Superior temporal gyrus (tissue), 1 donor: ENCODE results near the gene MZT1.
"Not testable (repeated sequence)": the region's sequence is repeated elsewhere in the genome, so short reads cannot be mapped to it uniquely, and the experiment has no call there.

Experiments used
- DNase-seq: peaks from one replicate; pipeline ENCODE4 v3.0.0-alpha.2; 2016; ENCODE audit errors: extremely low spot score

Gene MZT1, protein sequence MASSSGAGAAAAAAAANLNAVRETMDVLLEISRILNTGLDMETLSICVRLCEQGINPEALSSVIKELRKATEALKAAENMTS

DNA sequence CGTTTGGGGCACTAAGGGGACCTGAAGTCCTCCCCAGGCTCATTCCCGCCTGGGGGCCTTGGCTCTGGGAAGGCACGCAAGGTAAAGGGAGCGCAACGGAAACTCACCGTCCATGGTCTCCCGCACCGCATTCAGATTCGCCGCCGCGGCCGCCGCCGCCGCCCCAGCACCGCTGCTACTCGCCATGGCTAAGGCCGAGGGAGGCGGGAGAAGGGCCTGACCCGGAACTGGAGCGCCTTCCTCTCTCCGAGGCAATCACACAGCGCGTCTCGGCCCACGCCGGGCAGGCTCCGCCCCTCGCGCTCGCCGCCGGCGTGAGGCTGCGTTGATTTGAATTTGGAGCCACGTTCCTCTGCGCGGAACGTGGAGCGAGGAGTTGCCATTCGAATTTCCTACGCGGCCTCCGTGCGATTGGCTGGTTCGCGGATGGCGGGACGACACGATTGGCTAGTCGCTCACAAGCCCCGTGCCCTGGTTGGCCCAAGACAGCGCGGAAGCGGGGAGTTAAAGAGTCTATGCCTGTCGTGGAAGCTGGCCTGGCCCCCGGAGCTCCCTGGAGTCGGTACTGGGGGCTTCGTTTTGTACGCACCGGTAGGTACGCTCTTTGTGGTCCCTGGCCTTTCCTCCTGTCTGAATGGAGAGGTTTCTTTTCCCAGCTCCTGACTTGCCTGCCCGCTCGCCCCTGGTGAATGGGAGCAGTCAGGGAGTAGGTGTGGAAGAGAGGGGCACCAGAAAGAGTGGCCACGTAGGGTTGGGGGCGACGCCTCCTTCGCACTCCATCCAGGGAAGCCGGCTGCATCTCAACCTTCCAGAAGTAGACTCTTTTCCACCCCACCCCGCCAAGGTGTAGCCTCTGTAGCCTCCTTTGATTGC, at the start of gene MZT1, which contains the start of gene BORA:
Gene MZT1, minus strand, starts transcription at position 213 of the 873 bp plus-strand sequence. Its CDS starts 27 bp downstream, at position 186.
Gene BORA, plus strand, starts transcription at position 507 of the 873 bp plus-strand sequence. CDS start 1,018 bp downstream, outside the sequence.
- DNase-seq: peak; percentile 95

DNA sequence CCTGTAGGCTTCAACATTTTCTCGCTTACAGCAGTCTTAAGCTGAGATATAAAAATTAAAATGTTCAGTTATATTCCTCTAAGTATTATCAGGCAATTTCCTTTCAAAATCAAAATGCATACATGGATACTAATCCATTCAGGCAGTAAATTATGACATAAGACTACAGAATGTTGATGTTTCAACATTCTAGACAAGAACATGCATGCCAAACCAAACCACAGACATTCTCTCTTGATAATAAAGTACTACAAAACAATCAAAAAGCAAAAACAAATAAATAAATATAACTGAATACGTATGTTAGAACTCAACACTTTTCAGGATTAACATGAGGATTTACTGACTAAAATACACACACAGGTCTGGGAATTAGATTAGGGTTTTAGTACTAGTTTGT, 46.6 kb upstream of the MZT1 start:
- DNase-seq: no peak

DNA sequence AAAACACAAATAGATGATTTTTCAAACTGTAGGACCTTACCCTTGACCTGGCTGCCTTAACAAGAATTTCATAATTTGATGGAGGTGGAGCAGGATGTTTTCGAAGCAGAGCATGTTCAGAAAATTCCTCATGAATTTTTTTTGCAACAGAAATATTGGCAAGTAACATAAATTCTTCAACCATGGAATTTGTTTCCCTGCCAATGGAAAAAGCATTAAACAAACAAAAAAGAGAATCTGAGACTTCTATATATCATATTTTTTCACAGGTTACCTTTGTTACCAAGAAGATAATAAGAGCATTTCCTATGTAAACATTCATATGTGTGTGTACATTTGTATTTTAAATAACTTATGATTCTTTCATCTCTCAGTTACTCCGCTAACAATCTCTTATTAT, 36.0 kb upstream of the MZT1 start:
- DNase-seq: no peak

DNA sequence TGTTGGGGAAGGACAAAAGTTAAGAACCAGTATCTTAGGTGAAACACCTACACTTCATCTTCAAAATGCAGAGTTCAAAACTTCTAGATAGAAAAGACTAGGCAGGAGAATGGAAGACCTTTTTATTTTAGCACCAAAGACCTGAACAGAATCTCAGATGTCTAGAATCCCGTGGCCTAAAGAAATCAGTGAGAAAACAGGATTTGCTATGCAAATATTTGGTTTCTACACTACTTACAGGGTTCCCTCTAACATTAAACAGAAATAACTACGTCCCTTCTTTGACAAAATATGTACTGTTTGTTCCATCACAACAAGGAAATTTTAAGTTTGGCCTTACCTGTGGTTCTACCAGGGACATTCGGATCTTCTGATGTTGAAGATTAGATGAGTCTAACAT, 32.8 kb upstream of the MZT1 start:
- no peak for DNase-seq

DNA sequence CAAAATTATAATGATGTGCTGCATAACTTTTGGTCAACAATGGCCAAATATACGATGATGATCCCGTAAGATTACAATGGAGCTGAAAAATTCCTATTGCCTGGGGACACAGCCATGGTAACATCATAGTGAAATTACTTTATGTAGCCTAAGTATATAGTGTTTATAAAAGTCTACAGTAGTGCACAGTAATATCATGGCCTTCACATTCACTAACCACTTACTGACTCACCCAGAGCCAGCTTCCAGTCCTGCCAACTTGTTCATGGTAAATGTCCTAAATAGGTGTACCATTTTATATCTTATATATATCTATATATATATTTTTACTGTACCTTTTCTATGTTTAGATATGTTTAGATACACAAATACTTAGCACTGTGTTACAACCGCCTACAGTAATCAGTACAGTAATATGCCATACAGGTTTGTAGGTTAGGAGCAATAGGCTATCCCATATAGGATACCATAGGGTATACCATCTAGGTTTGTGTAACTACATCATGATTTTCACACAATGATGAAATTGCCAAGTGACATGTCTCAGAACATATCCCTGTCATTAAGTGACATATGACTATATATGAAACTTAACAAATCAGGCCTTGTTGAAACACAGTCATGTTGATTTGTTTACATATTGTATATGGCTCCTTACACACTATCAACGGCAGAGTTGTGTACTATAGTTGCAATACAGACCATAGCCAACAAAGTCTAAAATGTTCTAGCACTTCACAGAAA, 30.5 kb upstream of the MZT1 start:
- no peak for DNase-seq

DNA sequence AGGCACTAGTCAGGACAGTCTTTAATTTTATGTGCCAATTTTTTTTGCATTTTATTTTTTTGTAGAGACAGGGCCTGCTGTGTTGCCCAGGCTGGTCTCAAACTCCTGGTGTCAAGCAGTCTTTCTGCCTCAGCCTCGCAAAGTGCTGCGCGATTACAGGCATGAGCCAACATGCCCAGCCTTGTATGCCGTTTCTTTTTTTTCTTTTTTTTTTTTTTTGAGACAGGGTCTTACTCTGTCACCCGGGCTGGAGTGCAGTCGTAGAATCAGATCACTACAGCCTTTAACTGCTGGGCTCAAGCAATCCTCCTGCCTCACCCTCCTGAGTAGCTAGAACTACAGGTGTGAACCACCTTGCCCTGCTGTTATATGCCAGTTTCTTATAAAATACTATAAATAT, 26.7 kb upstream of the MZT1 start:
- no peak for DNase-seq

DNA sequence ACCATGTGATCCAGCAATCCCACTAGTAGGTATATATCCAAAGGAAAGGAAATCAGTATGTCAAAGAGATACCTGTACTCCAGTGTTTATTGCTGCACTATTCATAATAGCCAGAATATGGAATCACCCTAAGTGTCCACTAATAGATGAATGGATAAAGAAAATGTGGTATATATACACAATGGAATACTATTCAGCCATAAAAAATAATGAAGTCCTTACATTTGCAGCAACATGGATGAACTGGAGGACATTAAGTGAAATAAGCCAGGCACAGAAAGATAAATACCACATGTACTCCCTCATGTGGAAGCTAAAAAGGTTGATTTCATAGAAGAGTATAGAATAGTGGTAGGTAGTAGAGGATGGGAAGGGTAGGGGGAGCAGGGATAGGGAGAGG, 23.8 kb upstream of the MZT1 start:
- no peak for DNase-seq

DNA sequence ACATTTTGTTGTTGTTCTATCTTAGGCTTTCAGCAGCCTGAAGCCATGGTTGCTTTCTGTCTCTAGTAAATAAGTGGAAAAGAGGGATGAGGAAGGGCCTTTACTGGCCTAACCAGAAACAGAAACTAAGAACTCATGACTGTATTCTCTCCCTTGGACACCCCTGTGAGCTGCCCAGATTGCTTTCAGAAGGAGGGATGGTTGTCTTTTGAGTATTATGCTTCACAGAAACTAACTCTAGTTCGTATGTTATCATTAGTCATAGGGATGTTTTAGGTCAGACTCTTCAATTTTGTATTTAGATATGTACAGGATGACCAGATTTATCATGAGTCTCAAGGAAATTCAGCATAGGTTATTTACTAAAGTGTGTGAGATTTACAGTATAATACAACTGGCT, 17.8 kb upstream of the MZT1 start:
- DNase-seq: no peak

DNA sequence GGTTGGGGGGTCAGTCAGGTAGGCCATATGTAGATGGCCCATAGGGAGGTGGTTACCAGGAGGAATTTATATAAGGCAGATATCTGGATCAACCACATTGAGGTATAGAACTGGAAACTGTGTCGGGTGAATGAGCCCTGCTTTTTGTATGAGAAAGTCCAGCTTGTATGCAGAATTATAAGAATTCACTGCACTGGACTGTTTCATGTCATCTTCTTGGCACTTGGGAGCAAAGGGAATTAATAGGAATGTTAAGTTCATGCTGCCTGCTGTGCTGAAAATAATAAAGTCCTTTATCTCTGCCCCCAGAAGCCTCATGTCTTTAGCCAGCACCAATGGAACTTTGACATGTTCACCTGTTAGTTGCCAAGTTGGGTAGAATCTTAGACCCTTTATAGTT, 12.6 kb upstream of the MZT1 start:
- DNase-seq: no peak

DNA sequence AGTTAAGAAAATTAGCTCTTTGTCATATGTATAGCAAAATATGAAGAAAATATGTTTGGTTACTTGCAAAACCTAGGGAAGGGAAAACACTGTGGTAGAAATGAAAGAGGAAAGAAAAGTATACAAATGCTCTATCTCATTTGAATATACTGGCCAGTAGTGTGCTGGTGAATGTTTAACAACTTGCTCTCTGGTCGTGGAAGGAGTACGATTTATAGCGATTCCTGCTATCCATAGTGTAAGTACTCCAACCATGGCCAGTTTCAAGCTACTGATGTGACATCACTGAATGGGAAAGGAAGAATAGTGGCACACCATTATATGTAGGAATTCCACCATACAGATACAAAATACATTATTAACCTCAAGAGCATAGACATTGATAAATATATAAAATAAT, 9.6 kb upstream of the MZT1 start:
- DNase-seq: no peak

DNA sequence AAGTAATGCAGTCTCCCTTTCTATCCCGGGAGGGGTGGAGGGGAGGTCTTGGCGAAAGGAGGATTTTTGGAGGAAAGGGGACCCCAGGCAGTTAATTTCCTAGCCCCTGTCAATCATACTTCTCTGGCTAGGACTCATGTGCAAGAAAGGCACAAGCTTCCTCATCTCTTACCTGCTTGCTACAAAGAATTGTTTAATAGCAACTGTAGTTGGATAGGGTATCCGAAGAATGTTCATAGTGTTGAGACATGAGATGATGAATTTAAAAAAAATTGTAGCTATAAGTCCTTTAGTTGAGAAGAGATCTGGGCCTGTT, 819 bp upstream of the MZT1 start:
- DNase-seq: no peak

DNA sequence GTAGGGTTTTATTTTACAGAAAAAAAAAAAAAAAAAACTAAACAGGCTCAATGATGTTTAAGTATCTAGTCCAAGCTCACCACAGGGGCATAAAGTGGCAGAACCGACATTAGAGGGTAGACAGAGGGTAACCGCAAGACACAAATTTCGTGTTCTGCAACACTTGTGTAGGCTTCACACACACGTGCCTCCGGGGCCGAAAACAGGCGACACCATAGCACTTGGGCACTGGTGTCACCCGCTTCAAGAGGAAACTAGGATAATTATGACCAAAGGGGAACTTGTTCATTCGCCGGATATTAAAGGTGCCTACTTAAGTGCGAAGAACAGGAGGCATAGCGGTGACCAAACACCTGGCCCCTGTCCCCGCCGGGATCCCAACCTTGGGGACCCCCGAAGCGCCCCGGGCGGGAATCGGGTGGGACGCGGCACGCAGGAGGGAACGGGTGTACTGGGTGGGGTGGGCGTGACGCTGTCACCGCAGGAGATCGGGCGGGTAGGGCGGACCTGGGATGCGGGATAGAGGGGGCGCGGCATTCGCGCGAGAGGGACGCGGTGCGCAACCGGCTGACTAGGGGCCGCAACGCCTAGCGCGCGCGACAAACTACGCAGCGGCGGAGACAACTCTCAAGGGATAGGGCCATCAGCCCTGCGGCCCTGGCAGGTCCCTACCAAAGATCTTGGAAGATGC, 558 bp downstream of the MZT1 start:
- DNase-seq: no peak

DNA sequence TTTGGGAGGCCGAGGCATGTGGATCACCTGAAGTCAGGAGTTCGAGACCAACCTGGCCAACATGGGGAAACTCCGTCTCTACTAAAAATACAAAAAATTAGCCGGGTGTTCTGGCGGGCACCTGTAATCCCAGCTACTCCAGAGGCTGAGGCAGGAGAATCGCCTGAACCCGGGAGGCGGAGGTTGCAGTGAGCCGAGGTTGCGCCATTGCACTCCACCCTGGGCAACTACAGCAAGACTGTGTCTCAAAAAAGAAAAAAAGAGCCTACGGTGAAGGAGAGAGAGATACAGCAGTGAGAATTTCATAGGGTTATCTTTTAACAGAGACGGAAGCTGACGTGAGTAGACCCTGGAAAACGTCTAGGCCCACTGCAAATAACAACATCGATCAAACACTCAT, 1.2 kb downstream of the MZT1 start:
- not testable (repeated sequence) for DNase-seq

DNA sequence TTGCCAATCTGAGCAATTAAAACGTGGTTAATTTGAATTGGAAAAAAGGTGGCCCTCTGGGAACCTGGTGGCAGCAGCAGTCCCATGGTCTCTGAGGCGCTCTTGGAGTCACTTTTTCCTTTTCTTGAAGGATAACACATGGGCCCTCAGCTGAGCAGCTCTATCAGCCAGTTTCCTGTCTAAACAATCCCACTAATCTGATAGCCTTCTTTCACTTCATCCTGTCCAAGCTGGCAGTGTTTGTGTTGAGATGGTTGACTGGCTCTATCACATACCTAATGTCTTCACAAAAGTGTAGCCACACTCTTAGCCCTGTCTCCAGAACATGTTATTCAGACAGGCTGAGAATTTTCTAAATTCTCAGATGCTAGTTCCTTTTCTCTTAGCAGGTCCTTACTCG, 10.7 kb downstream of the MZT1 start:
- no peak for DNase-seq

DNA sequence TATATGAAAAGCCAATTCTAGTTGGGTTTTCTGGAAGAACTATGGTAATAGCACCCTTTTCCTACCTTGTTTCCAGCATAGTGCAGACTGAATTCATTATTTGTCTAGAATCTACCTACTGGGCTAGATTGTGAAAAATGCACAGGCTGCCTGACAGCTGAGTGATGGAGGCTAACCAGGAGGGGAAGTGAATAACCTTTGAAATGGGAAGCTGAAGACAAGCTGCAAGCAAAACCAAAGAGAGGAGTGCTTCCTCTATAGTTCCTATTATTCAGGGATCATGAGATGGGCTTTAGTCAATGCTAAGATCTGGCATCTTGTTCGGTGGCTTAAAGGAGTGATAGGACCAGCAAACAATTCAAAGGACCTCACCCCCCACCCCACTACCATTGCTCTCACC, 26.9 kb downstream of the MZT1 start:
- no peak for DNase-seq

DNA sequence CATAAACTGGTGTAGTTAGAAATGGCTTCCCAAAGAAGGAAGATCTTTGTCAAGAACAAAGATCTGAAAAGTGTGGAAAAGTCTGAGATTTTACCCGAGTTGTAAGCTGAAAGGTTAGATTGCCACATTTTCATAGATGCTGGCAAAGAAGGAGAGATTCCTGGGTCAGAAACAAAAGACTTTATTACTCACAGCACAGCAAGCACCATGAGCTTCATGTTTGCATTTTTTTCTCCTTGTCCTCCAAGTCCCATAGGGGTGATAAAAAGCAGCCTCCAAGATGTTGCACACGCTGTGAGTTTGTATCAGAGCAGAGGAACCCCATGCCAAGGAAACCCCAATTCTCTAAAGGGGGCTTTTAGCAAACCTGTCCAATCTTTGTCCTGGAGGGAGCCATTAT, 29.3 kb downstream of the MZT1 start:
- no peak for DNase-seq

DNA sequence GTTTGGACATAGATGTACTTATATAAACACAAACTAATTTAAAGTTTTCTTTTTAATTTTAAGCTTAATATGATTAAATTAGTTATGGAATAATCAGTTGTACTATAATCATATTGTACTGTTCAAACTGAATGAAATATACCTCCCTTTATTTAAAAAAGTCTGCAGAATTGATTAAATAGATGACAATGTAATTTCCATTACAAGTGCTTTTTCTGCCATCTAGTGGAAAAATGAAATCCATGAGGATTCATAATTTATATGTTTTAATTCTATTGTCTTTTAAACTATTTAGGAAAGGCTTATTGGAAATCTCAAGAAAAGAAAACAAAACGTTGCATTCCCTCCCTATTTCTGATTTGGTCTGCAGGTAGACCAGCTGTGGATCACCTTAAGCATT, 30.9 kb downstream of the MZT1 start:
- peak; percentile 53 for DNase-seq

DNA sequence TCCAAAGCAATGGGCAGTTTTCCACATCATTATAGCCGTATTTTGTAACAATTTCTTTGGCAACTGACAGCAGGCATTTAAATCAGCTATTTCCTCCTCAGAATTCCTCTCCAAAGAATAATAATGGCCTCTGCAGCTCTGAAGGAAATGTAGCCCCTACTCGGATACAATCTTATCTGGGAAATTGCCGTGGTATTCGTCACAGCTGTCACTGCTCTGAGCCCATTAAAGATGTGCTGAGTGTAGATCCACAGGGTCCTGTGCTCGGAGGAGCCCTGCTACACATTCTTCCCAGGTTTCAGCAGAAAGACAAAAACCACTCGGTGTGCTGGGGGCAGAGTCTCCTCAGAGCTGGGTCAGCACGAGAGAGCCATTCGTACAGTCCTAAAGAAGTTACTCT, 33.1 kb downstream of the MZT1 start:
- DNase-seq: no peak

DNA sequence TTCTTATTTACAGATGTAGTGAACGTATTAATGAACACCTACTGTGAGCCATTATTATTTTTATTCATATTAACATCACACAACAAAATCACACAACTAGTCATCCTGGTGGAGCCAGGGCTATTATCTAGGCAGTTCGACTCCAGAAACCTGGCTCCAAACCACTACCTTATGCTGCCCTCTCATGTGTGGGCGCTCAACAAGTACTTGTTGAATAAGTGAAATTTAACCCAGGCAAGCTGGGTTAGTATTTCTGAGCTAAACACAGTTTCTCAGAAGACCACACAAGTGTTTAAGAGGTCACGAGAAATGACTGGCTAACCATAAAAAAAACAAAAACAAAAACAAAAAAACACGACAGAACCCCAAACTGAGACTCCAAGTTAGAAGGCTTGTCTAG, 33.6 kb downstream of the MZT1 start:
- no peak for DNase-seq

DNA sequence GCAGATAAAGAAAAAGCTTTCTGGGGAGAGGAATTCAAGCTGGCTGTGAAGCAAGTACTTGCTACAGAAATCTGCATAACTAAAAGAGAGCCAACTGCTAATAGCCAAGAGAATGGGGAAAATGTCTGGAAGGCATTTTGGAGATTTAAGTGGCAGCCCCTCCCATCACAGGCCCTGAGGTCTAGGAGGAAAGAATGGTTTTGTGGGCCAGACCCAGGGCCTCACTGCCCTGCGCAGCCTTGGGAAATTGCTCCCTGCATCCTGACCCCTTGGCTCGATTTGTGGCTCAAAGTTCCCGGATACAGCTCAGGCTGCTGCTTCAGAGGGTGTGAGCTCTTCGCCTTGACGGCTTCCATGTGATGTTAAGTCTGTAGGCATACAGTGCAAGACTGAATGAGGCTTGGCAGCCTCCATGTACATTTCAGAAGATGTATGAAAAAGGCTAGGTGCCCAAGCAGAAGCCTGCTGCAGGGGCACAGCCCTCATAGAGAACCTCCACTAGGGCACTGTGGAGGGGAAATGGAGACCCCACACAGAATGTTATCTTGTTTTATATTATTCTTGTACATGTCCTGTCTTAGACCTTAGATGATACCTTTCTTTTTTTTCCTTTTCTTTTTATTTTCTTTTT, 34.4 kb downstream of the MZT1 start:
- no peak for DNase-seq

DNA sequence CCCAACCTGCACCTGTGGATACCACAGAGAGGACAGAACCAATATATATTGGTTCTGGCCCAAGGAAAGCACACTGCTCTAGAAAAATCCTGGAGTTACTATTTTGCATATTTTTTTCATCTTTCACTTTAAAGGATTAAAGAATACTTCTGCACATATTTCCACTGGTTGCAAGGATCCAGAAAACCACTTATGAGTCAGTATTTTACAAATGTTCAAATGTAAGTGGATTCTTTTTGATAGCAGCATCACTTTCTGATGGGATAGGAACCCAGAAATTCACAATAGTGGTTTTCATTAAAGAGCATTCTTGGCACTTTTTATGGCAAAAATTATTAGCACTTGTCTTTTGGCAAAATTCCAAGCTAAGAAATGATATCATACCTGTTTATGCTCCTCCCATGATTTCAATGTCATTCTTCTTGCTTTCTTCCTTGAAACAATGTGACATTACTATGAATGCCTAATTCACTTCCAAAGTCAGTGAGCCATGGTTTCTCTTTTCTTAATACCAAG, 38.2 kb downstream of the MZT1 start:
- no peak for DNase-seq

DNA sequence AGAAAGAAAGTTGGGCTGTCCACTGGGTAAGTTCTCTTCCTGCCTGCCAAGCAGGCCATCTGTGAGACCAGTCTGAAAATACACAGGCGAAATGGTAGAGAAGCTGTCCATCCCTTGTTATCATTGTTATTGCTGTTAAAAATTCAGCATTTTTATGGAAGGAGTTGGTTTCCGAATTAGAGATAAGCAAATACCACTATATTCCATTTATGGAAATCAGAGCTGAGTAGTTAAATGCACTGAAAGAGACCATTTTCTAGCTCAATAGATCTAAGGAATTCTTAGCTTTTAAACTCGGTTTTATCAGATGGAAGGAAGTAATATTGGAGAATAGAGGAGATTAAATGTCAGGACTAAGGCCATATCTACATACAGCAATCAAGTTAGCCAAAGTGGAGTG, 40.7 kb downstream of the MZT1 start:
- no peak for DNase-seq
